Urothelium cell line (cell line): ENCODE data around the gene MSRB3.

Experiments used
- DNase-seq: peaks from one replicate; pipeline ENCODE4 v3.0.0; 2011; ENCODE audit warnings: low spot score, mixed read lengths
- FAIRE-seq: peaks from 2 replicates; lab custom pipeline; 2011; peaks lifted over from hg19 to GRCh38; lab: Jason Lieb, UNC

MSRB3 gene

GRCh38 chr12:65278576-65279368, at the start of gene MSRB3:
MSRB3 (plus strand) TSS chr12:65278683; CDS start chr12:65308580, 29,897 bp downstream.
- DNase-seq (peak; percentile 84), FAIRE-seq (peak; percentile 61)

DNA sequence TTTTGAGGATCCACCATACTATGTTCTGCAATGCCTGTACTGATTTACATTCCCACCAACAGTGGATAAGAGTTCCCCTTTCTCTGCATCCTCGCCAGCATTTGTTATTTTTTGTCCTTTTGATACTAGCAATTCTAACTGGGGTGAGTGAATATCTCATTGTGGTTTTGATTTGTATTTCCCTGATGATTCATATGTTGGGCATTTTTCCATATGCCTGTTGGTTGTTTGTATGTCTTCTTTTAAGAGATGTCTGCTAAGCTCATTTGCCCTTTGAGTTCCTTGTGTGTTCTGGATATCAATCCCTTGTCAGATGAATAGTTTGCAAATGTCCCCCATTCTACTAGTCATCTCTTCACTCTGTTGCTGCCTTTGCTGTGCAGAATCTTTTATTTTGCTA, 49.0 kb upstream of the MSRB3 start:
- no peak for FAIRE-seq
- peak; percentile 6 for DNase-seq

GRCh38 chr12:65232476-65233077, 45.9 kb upstream of the MSRB3 start:
- DNase-seq (peak; percentile 6), FAIRE-seq (no peak)

DNA sequence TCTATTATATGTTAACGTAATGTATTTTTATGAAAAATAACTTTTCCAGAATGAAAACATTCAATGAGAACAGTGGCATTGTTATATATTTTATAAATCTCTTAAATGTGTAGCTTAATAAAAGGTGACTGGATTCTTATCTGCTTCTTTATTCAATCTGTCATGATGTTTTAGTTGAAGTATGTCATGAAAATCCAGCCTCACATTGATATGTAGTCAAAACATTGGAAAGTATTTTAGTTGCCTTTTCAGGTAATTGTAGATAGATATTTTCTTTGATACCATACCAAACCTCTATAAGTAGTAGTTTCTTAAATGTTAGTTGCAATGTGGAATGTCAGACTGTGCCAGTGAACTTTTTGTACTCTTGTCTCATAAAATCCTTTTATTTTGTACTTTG, 41.3 kb upstream of the MSRB3 start:
- DNase-seq: no peak
- no peak for FAIRE-seq

- no peak for FAIRE-seq
- DNase-seq: no peak
These were observed 39.9 kb upstream of the MSRB3 start for GRCh38 chr12:65238609-65239008.

GRCh38 chr12:65248656-65249633, 29.5 kb upstream of the MSRB3 start:
- FAIRE-seq: no peak

GRCh38 chr12:65252515-65252914, 26.0 kb upstream of the MSRB3 start:
- FAIRE-seq: no peak
- DNase-seq: no peak

More at GRCh38 chr12:65248656-65249633, 29.5 kb upstream of the MSRB3 start:
- no peak for DNase-seq

GRCh38 chr12:65257986-65258385, 20.5 kb upstream of the MSRB3 start:
- DNase-seq: no peak
- FAIRE-seq: no peak

DNA sequence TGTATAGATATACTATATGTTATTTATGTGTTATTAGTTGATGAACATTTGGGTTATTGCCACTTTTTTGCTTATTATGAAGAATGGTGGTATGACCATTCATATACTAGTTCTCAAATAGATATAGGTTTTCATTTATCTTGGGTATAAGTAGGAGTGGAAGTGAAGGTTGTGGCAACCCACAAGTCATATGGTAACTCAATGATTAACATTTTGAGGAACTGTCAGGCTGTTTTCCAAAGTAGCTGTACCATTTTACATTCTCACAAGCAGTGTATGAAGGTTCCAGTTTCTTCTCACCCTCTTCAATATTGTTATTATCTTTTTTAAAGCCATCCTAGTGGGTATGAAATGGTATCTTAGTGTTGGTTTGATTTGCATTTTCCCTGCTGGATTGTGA, 19.0 kb upstream of the MSRB3 start:
- DNase-seq (no peak), FAIRE-seq (no peak)

GRCh38 chr12:65263777-65264176, 14.7 kb upstream of the MSRB3 start:
- FAIRE-seq (no peak), DNase-seq (no peak)

DNA sequence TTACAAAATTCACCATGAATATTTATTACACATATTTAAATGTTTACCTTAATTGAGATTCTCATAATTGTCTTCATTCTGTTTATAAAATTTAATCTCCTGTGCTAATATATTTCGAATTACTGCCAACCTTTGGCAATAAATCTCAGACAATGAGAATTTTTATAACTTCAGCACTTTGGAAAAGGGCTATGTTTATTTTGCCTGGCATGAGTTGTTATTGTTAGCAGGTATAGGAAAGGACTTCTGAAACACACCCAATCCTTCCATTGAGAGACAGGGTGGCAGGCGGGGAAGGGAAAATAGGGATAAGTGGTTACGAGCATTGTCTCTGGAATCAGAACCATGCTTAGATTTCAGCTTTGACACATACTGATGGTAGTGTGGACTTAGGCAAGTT, 12.1 kb upstream of the MSRB3 start:
- FAIRE-seq (no peak), DNase-seq (no peak)

DNA sequence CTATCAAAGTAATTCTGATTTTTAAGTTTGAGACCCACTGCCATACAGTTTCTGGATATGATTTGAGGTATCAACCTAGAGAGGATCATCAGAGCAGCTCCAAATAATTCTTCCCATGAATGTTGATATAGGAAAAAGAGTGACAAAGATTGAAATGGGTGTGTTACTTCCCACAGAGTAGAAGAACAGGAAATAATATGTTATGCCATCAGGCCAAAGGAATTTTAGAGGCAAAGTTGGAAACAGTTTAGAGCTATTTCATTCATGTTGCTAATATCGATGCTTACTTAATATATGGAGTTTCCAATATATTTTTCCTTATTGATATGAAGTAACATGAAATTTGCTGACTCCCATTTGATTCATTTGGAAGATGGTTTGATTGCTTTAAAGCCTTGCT, 8.9 kb upstream of the MSRB3 start:
- no peak for DNase-seq
- FAIRE-seq: no peak

- FAIRE-seq (no peak), DNase-seq (no peak)
These were observed 3.7 kb upstream of the MSRB3 start for GRCh38 chr12:65274602-65275272.

- no peak for FAIRE-seq
These were observed 2.9 kb upstream of the MSRB3 start for GRCh38 chr12:65275627-65276026.

GRCh38 chr12:65276916-65277530, 1.5 kb upstream of the MSRB3 start:
- DNase-seq (no peak), FAIRE-seq (no peak)

More at GRCh38 chr12:65275627-65276026, 2.9 kb upstream of the MSRB3 start:
- no peak for DNase-seq

- FAIRE-seq (no peak), DNase-seq (no peak)
These were observed 398 bp upstream of the MSRB3 start for GRCh38 chr12:65277994-65278575.

- peak; percentile 74 for DNase-seq
- FAIRE-seq: no peak
These were observed 1.1 kb downstream of the MSRB3 start for GRCh38 chr12:65279369-65280112.

GRCh38 chr12:65280306-65280705, 1.8 kb downstream of the MSRB3 start:
- FAIRE-seq (no peak), DNase-seq (no peak)

- DNase-seq (no peak), FAIRE-seq (no peak)
These were observed 4.4 kb downstream of the MSRB3 start for GRCh38 chr12:65282840-65283239.
